ENCODE data around the gene ECI2.
"Not testable (repeated sequence)": the region's sequence is repeated elsewhere in the genome, so short reads cannot be mapped to it uniquely, and the experiment has no call there.

Gene ECI2

DNA sequence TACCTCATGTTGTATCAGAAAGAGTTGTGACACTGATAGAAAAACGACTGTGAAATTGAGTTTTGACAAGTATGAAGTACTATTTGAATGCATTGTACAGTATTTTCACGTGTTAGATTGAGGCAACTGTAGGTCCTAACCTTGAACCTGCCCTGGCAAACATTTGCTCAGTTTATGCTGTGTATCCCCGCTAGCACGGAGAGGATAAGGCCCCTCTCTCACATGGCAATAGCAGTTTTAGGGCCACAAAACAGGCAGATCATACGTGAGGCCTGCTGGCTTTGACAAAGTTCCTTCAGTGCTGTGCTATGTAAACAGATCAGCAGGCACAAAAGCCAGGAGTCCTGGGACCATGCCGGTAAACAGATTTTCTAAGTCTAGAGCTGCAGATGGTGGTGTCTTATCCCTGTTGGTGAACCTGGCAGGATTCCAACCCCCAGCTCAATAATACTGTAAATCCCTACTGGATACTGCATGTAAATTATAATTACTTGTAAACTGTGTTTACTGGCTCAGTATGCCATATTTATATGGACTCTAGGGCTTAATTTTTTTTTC, 32.6 kb downstream of the ECI2 start:
- no peak for DNase-seq (ENCODE audit: low spot score)

DNA sequence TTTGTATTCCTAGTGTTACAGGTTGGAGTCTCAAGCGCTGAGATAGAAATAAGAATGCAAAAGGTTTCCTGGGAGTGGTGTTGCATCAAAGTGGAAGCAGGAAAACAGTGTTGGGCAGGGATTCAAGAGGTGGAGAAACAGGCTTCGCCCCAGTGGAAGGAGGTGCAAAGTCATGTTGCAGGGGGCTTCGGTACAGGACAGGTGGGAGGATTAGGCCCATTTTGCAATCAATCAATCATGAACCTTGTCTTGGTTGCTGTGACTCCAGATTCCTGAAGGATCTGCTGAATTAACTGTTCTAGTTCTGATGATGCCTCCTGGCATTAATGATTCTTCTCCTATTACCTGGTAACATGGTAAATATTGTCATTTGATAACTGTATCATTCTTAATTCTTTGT, 34.1 kb downstream of the ECI2 start:
- DNase-seq (ENCODE audit: low spot score): no peak

DNA sequence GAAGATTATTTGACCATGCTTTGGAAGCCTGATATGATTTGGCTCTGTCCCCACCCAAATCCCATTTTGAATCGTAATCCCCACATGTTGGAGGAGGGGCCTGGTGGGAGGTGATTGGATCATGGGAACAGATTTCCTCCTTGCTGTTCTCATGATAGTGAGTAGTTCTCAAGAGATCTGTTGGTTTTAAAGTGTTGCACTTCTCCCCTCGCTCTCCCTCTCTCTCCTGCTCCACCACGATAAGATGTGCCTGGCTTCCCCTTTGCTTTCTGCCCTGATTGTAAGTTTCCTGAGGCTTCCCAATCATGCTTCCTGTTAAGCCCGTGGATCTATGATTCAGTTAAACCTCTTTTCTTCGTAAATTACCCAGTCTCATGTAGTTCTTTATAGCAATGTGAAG, 34.7 kb downstream of the ECI2 start:
- DNase-seq (ENCODE audit: low spot score): no peak

GRCh38 chr6:4093288-4093687, 42.1 kb downstream of the ECI2 start:
- DNase-seq (ENCODE audit: low spot score): no peak

DNA sequence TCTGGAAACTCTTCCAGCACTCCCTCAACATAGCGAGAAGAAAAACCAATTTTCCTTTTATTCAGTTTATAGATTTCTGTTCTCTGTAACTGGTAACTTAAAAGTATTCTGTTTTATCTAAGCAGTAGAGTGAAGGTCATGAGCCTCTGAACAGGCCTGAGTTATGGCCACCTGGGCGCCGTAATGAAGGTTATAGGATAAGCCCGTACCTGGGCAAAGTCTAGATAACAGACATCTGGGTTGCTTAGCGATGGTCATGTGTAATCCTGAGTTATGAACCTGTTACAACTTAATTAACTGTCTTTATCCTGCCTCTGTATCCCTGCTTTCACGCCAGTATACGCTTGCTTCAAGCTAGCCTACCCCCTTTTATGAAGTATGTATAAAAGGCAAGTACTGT, 43.4 kb downstream of the ECI2 start:
- no peak for DNase-seq (ENCODE audit: low spot score)

GRCh38 chr6:4090043-4090442, 45.3 kb downstream of the ECI2 start:
- not testable (repeated sequence) for DNase-seq (ENCODE audit: low spot score)

- no peak for DNase-seq (ENCODE audit: low spot score)
Measured at GRCh38 chr6:4088704-4089103, 46.7 kb downstream of the ECI2 start.

- no peak for DNase-seq (ENCODE audit: low spot score)
Measured at GRCh38 chr6:4085332-4085700, 50.1 kb downstream of the ECI2 start.

GRCh38 chr6:4084444-4085331, 50.7 kb downstream of the ECI2 start:
- DNase-seq (ENCODE audit: low spot score): peak; percentile 5

DNA sequence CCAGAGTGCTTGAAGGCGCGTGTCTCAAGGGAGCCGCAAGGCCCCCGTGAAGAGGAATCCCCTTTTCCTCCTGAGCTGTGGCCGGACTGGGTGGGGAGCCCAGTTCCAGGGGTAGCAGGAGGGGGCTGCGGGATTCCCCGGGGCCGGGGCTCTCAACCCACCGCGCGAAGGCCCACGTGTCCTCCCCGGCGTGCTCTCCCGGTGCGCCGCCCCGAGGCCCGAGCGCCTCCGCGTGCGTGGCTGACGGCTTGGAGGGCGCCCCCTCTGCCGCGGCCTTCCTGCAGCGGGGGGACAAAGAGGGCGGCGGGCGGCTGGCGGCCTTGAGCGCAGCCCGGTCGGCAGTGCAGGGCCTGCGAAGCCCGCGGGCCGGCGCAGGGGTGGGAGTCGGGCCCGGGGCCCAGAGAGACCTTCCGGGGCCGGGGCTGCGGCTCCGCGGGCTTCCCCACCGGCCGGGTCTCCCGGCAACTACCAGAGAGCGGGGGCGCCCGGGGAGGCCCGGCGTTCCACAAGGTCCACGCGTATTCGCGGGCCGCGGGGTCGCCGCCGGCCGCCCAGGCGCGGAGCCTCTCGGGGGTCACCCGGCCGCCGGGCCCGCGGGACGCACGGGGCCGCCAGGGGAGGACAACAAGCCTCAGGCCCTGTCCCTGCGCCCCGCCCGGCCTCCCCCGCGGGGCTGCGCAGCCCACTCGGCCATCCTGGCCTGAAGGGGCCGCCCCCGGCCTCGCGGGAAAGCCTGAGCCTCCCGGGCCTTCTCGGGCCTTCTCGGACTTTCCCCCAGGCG, 56.5 kb downstream of the ECI2 start, which contains the start of gene FAM217A:
TSS of gene FAM217A (minus strand) at position 447 of the 781 bp plus-strand sequence. CDS start 1,723 bp downstream, outside the sequence.
- no peak for DNase-seq (ENCODE audit: low spot score)

DNA sequence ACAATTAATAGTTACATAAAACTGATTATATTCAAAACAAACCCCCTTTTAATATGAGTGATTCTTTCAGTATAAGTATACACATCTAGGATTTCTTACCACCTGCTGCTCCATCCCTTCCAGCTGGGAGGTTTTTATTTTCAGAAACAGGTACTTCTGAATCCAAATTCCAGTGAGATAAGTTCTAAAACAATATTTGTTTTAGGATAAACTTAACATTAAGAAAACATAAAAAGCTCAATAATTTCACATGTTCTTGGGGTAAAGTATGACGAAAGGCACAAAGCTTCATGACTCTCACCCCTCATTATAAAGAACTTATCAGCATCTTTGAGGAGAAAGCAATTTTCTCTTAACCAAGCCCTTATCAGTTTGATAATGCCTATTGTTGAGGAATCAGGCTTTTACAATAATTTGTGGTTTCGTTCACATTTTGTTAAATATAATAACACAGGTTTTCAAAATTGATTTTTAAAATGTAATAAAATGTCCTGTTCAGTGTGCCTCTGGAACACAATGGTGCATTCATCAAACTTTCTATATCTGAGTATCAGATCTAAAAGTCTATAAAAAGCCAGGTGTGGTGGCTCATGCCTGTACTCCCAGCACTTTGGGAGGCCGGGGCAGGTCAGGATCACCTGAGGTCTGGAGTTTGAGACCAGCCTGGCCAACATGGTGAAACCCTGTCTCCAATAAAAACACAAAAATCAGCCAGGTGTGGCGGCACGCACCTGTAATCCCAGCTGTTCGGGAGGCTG, 60.7 kb downstream of the ECI2 start:
- DNase-seq (ENCODE audit: low spot score): no peak

GRCh38 chr6:4071330-4071729, 64.0 kb downstream of the ECI2 start:
- DNase-seq (ENCODE audit: low spot score): no peak

GRCh38 chr6:4069199-4069598, 66.2 kb downstream of the ECI2 start:
- DNase-seq (ENCODE audit: low spot score): no peak

- DNase-seq (ENCODE audit: low spot score): no peak
Measured at GRCh38 chr6:4067673-4068072, 67.7 kb downstream of the ECI2 start.

GRCh38 chr6:4066029-4066755, 69.2 kb downstream of the ECI2 start:
- no peak for DNase-seq (ENCODE audit: low spot score)

Measured in globus pallidus (tissue), 1 donor.